ENCODE data around the gene CLSTN1. TPM values are rescaled to one million over a fixed set of nuclear protein-coding genes. Genes with fewer than 3 reads are reported as not detected.
"Not testable (repeated sequence)": the region's sequence is repeated elsewhere in the genome, so short reads cannot be mapped to it uniquely, and the experiment has no call there.

The CLSTN1 gene
- total RNA-seq, 1 experiment from 2014 or later, result 52.4 TPM

- Histone ChIP-seq H3K27me3 (no peaks in the 10 kb centered on the region), H3K9me3 (replicated peaks) (no peaks in the 10 kb centered on the region), H3K36me3 (peaks cover 8% of the 10 kb centered on the region; the same call in 1 of the 2 replicates), H3K4me3 (no peak overlapping the region), H3K27ac (no peak overlapping the region), H3K4me1 (no peaks in the 10 kb centered on the region)
- DNase-seq, result no peak
Measured at GRCh38 chr1:9760824-9761223, 62.9 kb downstream of the CLSTN1 start.

DNA sequence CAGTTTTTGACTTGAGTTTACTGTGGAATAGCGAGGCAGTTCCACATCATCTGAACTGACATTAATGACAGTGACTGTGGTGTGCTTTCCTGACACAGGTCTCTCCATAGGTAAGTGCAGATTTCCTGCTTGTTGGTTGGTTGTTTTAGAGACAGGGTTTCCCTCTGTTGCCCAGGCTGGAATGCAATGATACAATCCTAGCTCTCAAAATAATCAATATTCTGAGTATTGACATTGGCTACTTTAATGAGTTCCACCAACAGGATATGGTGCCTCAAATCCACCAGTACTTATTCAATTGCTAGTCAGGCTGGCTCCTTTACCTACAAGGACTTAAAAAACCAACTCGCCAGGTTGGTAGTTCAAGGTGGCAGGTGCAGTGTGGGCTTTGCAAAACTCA, 63.8 kb downstream of the CLSTN1 start:
- no peak for DNase-seq
- Histone ChIP-seq H3K36me3 (peaks cover 8% of the 10 kb centered on the region; the same call in 1 of the 2 replicates), H3K27ac (no peak overlapping the region), H3K9me3 (replicated peaks) (no peaks in the 10 kb centered on the region), H3K4me1 (no peaks in the 10 kb centered on the region), H3K4me3 (no peak overlapping the region), H3K27me3 (no peaks in the 10 kb centered on the region)

- H3K9me3 ChIP-seq (replicated peaks), result no peaks in the 10 kb centered on the region
- DNase-seq, result no peak
- H3K27me3 ChIP-seq, result no peaks in the 10 kb centered on the region
- H3K27ac ChIP-seq, result no peak overlapping the region
- H3K36me3 ChIP-seq, result peaks cover 14% of the 10 kb centered on the region; the same call in 1 of the 2 replicates
- H3K4me3 ChIP-seq, result no peak overlapping the region
- no peaks in the 10 kb centered on the region for H3K4me1 ChIP-seq
Measured at GRCh38 chr1:9758559-9759121, 65.1 kb downstream of the CLSTN1 start.

GRCh38 chr1:9755441-9755995, 68.2 kb downstream of the CLSTN1 start:
- DNase-seq, result no peak
- Histone ChIP-seq H3K4me1 (no peaks in the 10 kb centered on the region), H3K27me3 (no peaks in the 10 kb centered on the region), H3K27ac (no peak overlapping the region), H3K4me3 (no peak overlapping the region), H3K36me3 (peaks cover 13% of the 10 kb centered on the region; the same call in 1 of the 2 replicates), H3K9me3 (replicated peaks) (no peaks in the 10 kb centered on the region)

DNA sequence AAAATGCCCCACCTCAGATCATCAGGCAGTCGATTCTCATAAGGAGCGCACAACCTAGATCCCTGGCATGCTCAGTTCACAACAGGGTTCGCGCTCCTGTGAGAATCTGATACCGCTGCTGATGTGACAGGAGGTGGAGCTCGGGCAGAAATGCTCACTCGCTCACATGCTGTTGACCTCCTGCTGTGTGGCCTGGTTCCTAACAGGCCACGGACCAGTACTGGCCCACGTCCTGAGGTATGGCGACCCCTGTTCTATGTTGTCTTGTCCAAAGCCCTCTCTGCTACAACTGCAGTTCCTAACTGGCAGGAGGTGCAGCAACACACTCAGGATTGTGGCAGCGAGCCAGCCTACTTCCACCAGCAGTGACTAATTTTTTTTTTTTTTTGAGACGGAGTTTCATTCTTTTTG, 70.6 kb downstream of the CLSTN1 start:
- no peak overlapping the region for H3K27ac ChIP-seq
- H3K9me3 ChIP-seq (replicated peaks), result no peaks in the 10 kb centered on the region
- no peaks in the 10 kb centered on the region for H3K27me3 ChIP-seq
- H3K4me1 ChIP-seq, result no peaks in the 10 kb centered on the region
- DNase-seq, result no peak
- no peak overlapping the region for H3K4me3 ChIP-seq
- H3K36me3 ChIP-seq, result peaks cover 25% of the 10 kb centered on the region

DNA sequence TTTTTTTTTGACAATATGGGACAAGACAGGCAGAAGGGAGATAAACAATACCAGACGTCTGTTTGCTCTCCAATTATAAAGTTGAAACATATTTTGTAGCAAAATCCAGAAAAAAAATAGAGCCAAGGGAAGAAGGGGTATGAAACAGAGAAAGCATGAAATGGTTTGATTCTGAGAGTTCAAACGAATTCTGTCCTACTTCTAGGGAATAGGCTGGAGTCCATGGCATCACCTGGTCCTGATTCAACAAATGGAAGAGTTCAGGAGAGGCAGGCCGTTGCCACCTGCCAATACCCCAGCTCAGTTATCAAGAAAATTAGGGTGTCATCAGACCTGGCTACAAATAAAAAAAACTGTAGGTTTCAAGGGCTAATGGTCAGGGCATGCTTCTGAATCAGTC, 71.8 kb downstream of the CLSTN1 start:
- H3K36me3 ChIP-seq, result peaks cover 25% of the 10 kb centered on the region
- H3K4me1 ChIP-seq, result no peaks in the 10 kb centered on the region
- H3K27ac ChIP-seq, result no peak overlapping the region
- DNase-seq, result no peak
- no peak overlapping the region for H3K4me3 ChIP-seq
- H3K9me3 ChIP-seq (replicated peaks), result no peaks in the 10 kb centered on the region
- H3K27me3 ChIP-seq, result no peaks in the 10 kb centered on the region

DNA sequence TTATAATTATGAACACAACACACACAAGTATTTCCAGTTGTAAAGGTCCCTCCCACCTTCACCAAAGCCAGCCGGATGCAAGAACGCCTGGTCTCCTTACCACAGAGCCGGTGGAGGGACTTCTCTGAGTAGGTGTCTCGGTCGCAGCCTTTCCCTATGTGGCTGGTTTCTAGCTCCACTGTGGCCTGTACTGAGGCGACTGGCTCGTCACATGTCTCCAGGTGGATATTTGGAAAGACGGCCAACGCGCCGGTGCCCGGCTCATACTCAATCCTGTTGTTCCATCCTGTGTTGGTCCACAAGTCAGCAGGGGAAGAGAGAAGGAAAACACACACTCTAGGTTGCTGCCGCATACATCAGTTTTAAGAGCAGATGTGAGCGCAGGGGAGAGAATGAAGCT, 74.4 kb downstream of the CLSTN1 start:
- H3K27me3 ChIP-seq, result no peaks in the 10 kb centered on the region
- H3K4me3 ChIP-seq, result no peak overlapping the region
- H3K9me3 ChIP-seq (replicated peaks), result no peaks in the 10 kb centered on the region
- no peak for DNase-seq
- H3K36me3 ChIP-seq, result peaks cover 28% of the 10 kb centered on the region
- no peak overlapping the region for H3K27ac ChIP-seq
- no peaks in the 10 kb centered on the region for H3K4me1 ChIP-seq

GRCh38 chr1:9748391-9748790, 75.4 kb downstream of the CLSTN1 start:
- not testable (repeated sequence) for H3K4me3 ChIP-seq; H3K27me3 ChIP-seq; H3K9me3 ChIP-seq (replicated peaks); H3K27ac ChIP-seq; DNase-seq; H3K4me1 ChIP-seq
- H3K36me3 ChIP-seq, result peaks cover 27% of the 10 kb centered on the region

- peaks cover 35% of the 10 kb centered on the region for H3K36me3 ChIP-seq
- DNase-seq, result no peak
Measured at GRCh38 chr1:9746651-9747050, 77.1 kb downstream of the CLSTN1 start.

GRCh38 chr1:9746211-9746610, 77.6 kb downstream of the CLSTN1 start:
- Histone ChIP-seq H3K27me3 (no peaks in the 10 kb centered on the region), H3K9me3 (replicated peaks) (no peaks in the 10 kb centered on the region), H3K4me1 (no peaks in the 10 kb centered on the region), H3K36me3 (peaks cover 38% of the 10 kb centered on the region), H3K4me3 (no peak overlapping the region), H3K27ac (no peak overlapping the region)
- no peak for DNase-seq

More at GRCh38 chr1:9746651-9747050, 77.1 kb downstream of the CLSTN1 start:
- Histone ChIP-seq H3K9me3 (replicated peaks) (no peaks in the 10 kb centered on the region), H3K4me1 (no peaks in the 10 kb centered on the region), H3K27me3 (no peaks in the 10 kb centered on the region), H3K27ac (no peak overlapping the region), H3K4me3 (no peak overlapping the region)

- H3K27ac ChIP-seq, result no peak overlapping the region
- no peak for DNase-seq
- H3K36me3 ChIP-seq, result peaks cover 45% of the 10 kb centered on the region
- no peaks in the 10 kb centered on the region for H3K9me3 ChIP-seq (replicated peaks)
- H3K4me1 ChIP-seq, result no peaks in the 10 kb centered on the region
- H3K27me3 ChIP-seq, result no peaks in the 10 kb centered on the region
- no peak overlapping the region for H3K4me3 ChIP-seq
Measured at GRCh38 chr1:9744106-9744799, 79.5 kb downstream of the CLSTN1 start.

GRCh38 chr1:9737671-9738070, 86.1 kb downstream of the CLSTN1 start:
- no peak overlapping the region for H3K4me3 ChIP-seq
- H3K27ac ChIP-seq, result no peak overlapping the region
- H3K36me3 ChIP-seq, result peaks cover 79% of the 10 kb centered on the region
- no peaks in the 10 kb centered on the region for H3K4me1 ChIP-seq
- no peaks in the 10 kb centered on the region for H3K9me3 ChIP-seq (replicated peaks)
- no peak for DNase-seq
- H3K27me3 ChIP-seq, result no peaks in the 10 kb centered on the region

GRCh38 chr1:9737057-9737456, 86.7 kb downstream of the CLSTN1 start:
- Histone ChIP-seq H3K4me3 (no peak overlapping the region), H3K4me1 (no peaks in the 10 kb centered on the region), H3K9me3 (replicated peaks) (no peaks in the 10 kb centered on the region), H3K27me3 (no peaks in the 10 kb centered on the region), H3K36me3 (peaks cover 79% of the 10 kb centered on the region), H3K27ac (no peak overlapping the region)
- DNase-seq, result no peak

DNA sequence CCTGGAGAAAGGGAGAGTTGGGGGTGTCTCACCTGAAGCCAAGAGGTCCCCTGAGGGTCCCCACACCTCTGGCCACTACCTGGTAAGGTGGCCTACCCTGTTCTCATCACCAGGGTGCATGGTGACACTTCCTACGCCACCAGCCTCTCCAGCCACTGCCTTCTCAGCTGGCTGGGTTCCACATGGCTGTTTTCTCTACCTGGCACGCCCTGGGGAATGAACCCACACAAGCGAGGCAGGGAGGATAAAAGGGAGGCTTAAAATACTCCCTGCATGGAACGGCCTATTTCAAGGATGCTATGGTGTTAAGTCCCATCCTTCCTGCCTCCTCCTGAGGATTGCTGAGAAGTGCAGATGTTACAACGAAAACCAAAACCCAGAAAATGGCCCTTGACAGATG, 87.5 kb downstream of the CLSTN1 start:
- Histone ChIP-seq H3K9me3 (replicated peaks) (no peaks in the 10 kb centered on the region), H3K36me3 (peaks cover 81% of the 10 kb centered on the region), H3K4me1 (no peaks in the 10 kb centered on the region), H3K27me3 (no peaks in the 10 kb centered on the region), H3K4me3 (no peak overlapping the region), H3K27ac (no peak overlapping the region)
- no peak for DNase-seq

- Histone ChIP-seq H3K36me3 (peaks cover 81% of the 10 kb centered on the region), H3K9me3 (replicated peaks) (no peaks in the 10 kb centered on the region), H3K4me1 (no peaks in the 10 kb centered on the region), H3K27ac (no peak overlapping the region), H3K27me3 (no peaks in the 10 kb centered on the region), H3K4me3 (no peak overlapping the region)
- DNase-seq, result no peak
Measured at GRCh38 chr1:9735800-9736199, 88.0 kb downstream of the CLSTN1 start.
